GM18526 (cell line): ENCODE results near the gene SLC12A4.

Experiments used
- POLR2A ChIP-seq: IDR thresholded peaks from 3 replicates; pipeline ENCODE4 v1.6.1; 2011; ENCODE audit not compliant: insufficient read length; ENCODE audit errors: extremely low read depth

Gene SLC12A4

DNA sequence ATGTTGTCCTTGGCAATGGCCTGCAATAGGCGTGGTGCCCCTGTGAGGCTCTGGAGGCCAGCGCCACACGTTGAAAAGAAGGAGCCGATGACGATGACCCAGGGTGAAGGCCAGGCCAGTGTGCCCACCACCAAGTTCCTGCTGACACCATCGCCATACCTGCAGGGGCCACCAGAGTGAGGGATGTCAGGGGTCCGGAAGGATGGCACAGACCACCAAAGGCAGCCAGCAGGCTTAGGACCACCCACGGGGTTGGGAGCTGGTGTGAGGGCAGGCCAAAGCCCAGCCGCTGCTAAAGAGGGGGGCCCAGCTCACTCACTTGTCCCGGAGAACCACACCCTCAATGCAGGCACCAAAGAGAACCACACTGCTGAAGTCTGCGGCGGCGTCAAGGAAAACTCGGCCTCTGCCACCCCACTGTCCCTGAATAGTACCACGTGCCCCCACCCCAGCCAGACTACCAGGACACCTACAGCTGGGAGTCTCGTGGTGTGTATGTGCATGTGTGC lies 18.0 kb downstream of the SLC12A4 start:
- TF ChIP-seq POLR2A: no peak

DNA sequence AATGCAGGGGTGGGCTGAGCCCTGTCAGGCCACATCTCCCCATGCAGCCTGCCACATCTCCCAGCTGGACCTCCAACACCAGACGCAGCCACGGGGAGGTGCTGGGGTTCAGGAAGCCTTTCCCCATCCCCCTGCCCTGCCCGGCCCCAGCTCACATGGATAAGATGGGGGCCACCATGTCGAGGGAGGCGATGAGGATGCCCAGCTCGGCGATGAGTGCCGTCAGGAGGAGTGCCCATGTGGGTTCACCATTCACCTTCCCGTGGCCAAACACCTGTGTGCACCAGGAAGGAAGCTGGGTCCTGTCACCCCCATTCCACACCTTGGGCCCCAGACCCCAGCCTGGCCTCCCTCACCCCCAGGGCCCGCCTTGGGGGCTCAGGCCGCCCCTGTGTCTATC lies 18.8 kb downstream of the SLC12A4 start:
- TF ChIP-seq POLR2A: no peak

DNA sequence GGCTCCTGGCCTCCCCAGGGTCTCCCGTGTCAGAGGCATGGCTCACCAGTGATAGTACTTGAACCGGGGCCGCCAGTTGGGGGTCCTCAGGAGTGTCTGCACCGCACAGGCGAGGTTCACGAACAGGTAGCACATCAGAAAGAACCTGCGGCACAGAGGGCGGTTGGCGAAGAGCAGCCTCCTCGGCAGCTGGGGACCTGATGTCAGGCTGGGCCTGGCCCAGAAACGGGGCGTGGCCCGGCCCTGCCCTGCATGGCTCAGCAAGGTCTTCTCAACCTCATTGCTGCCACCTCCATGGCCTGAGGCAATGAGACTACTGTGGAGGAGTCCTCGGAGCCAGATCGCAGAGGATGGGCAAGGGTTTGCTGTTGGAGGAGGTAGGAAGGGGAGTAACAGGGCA lies 20.4 kb downstream of the SLC12A4 start:
- TF ChIP-seq POLR2A: no peak

DNA sequence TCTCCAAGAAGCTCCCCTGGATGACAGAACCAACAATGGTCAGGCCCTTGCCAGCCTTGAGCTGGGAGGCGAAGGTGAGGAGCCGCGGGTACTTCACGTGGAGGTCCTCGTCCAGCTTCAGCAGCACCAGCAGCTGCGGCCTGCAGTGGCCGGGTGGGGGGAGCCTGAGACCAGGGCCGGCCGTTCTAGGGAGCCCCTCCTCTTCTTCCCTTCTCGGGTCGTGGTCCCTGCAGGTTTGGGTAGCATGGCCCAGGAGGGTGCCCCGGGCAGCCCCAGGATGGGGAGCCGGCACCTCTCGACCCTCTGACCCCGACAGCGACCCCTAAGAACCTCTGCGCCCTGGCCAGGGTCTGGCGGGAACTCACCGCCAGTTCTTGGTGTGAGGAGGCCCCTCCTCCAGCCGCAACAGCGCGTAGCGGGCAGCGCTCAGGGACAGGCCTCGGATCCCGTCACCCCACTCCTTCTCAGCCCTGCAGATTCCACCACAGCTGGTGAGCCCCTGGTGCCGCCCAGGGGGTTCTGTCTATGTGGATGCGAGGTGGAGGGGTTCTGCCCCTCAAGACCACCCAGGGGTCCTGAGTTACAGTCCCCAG lies 21.4 kb downstream of the SLC12A4 start:
- TF ChIP-seq POLR2A: no peak

- no peak for TF ChIP-seq POLR2A
Observed at GRCh38 chr16:67946128-67946569, 22.3 kb downstream of the SLC12A4 start.

- TF ChIP-seq POLR2A: no peak
Observed at GRCh38 chr16:67945392-67945933, 23.0 kb downstream of the SLC12A4 start.

GRCh38 chr16:67944690-67945391 lies 23.6 kb downstream of the SLC12A4 start:
- peak; percentile 23 for TF ChIP-seq POLR2A

GRCh38 chr16:67943619-67944504 lies 24.6 kb downstream of the SLC12A4 start, which contains the start of gene LCAT:
LCAT (minus strand) TSS chr16:67944120; CDS start chr16:67944101, 19 bp downstream.
- TF ChIP-seq POLR2A: no peak

DNA sequence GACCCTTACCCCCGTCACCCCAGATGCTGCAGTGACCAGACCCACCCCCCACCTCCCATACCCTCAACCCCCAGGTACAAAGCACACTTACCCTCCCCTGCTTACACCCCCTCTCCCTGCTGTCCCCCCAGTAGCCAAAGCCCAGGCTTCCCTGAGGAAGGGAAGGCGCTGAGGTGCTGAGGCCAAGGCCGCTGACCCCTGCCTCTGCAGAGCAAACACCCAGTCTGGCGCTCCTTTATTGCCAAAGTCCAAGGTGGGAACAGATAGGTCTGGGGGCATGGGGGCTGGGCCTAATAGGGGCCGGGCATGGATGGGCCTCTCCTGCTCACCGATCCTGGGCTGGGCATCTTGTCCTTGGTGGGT lies 25.2 kb downstream of the SLC12A4 start:
- TF ChIP-seq POLR2A: no peak

DNA sequence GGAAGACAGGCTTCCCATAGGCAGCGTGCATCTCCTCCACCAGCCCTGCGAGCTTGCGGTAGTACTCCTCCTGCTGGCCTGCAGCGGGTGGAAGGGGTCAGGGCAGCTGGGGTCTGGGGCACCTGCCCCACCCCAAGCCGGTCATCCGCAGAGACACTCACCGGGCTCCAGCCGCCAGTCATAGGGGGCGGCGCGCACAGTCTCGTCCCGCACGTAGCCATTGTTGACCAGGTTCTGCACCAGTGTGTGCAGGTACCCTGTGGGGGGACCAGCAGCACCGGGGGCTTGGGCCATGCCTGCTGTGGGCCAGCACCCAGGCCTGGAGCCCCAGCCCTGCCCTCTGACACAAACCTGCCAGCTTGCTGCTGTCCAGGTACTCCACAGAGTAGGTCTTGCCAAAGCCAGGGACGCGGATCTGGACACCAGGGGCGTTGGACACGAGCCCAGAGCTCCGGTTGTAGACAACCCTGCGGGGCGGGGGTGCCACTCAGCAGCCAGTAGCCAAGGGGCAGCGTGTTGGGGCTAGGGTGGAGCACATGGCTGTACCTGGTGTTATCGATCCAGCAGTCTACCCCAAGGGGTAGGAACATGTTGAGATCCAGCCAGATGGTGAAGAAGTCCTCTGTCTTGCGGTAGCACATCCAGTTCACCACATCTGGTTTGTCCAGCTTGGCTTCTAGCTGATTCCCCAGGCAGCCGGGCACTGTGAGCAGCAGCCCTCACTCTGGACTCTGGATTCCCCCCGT lies 25.8 kb downstream of the SLC12A4 start:
- no peak for TF ChIP-seq POLR2A

DNA sequence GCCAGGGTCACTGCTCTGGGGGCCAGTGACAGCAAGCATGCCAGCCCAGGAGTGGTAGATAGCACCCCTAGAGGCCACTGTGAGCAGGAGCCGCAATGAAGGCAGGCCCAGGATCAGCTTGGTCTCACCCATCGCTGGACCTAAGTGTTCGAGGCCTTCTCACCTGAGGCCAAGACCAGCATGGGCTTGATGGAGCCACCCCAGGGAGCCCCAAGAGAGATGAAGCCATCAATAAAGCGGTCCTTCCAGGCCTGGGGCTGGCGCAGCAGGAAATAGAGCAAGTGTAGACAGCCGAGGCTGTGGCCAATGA lies 26.3 kb downstream of the SLC12A4 start:
- TF ChIP-seq POLR2A: no peak

DNA sequence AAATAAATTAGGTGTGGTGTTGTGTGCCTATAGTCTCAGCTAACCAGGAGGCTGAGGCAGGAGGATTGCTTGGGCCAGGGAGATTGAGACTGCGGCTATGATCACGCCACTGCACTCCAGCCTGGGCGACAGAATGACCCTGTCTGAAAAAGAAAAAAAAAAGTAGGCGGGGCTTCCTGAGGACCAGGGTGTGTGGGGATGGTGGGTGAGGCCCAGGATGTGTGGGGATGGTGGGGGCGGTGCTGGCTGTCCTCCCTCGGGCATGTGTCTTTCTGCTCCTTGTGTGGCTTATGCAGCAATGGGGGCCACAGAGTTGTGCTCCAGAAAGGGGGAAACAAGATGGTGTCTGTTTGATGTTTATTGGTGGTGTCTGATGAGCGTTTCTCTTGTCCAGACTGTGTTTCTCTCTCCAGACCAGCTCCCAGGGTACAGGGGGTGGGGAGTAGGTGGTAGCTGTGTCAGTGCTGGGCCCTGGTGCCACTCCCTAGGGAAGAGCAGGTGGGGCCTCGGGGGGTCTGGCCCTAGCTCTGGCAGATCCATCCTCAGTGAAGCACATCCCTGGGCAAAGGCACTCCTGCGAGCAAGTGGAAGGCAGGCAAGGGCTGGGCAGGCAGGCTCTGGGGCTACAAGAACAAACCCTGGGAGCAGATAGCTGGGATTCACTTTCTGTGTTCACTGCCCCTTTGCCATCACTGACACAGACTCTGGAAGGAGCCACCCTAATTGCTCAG lies 26.8 kb downstream of the SLC12A4 start:
- no peak for TF ChIP-seq POLR2A

GRCh38 chr16:67940446-67941089 lies 27.9 kb downstream of the SLC12A4 start:
- TF ChIP-seq POLR2A: no peak
